ENCODE data around the gene MCF2L.

GRCh38 chr13:113051641-113052040, 82.6 kb downstream of the MCF2L start:
- TF ChIP-seq EZH2 (IDR thresholded peaks at IDR 0.05) (no peak), CTCF (IDR thresholded peaks at IDR 0.05) (no peak)
